ENCODE measurements around the gene KCNQ1.

KCNQ1 gene

DNA sequence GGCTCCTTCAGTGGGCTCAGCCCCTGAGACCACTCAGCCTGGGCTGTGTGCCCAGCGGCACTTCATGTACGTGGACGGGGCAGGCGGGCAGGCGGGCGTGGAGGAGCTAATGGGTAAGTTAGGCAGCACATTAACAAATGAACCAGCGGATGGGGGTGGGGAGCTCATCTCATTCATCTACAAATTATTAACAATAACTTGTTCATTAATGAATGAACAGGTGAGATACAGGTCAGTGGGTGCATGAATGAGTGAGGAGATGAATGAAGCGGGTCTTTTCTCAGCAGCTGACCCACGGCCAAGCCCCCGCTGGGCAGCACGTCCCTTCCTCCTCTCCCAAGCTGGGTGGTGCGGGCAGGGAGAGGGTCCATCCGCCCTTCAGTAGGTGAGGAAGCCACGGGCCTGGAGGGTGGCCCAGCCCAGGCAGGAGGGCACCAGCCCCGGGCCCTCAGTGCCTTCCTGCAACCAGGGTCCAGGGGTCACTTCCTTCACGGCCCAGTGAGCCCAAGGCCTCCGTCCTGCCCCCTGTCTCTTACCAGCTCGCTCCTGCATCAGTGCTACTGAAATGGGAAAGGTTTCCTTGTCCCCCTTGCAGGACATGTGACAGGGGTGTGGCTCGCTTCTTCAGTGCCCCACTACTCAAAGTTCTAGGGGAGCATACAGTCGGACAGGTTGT lies 315.5 kb downstream of the KCNQ1 start:
- no peak for DNase-seq

DNA sequence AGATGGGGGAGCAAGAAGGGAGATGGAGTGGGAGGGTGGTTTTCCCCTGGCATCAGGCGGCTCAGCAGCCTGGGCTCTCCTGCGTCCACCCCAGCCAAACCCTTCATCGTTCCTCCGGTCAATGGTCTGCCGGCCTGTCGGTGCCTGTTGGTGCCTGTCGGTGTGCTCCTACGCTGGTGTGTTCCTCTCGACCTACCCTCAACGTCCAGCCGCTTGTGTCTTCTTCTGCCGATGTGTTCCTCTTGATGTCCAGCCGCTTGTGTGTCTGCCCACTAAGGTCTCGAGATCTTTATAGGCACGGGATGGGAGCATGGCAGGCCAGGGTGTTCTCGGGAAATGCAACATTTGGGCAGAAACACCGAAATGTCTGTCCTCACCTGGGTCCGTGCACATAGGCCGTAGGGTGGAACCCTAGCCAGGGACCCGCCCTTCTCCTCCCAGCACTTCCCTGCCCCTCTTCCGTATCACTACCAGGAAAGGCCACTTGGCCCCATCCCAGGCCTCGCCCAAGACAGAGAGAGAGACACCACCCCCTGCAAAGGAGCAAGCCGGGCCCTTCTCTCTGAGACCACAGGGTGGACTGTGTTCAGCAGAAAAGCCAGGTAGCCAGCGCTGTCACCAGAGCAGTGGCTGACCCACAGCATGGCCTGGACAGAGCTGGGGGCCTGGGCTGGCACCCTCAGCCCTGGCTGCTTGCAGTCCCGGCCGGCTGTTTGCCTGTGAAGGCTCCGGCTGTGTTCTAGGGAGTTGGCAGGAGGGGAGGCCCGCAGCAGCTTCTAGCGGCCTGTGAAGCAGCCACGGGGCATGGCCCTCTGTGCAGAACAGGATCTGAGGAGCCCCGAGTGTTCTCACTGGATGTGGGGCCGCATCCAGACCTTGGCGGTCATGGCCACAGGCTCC lies 316.6 kb downstream of the KCNQ1 start:
- DNase-seq: no peak

DNA sequence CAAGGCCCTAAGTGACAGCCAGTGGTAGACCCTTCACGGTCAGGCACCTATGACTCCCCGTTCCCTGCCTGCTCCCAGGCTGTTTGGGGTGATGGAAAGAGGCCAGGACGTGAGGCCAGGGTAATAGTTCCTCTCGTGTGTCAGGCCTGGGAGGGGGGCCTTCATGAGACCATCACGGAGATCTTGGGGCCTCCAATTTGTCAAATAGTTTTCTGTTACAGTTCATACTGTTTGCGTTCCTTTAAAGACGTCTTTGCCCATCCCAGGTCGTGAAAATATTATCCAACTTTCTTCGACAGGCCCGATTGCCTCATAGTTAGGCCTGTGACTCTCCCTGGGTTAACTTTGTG lies 317.2 kb downstream of the KCNQ1 start:
- no peak for DNase-seq

DNA sequence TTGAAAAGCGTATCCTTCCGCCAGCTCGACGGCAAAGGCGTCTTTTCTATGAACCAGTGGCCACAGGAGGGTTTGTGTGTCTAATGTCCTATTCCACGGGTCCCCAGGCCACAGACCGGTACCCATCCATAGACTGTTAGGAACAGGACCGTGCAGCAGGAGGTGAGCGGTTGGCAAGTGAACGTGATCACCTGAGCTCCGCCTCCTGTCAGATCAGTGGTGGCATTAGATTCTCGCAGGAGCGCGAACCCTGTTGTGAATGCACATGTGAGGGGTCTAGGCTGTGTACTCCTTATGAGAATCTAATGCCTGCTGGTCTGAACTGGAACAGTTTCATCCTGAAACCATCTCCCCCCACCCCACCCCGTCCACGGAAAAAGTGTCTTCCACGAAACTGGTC lies 317.6 kb downstream of the KCNQ1 start:
- no peak for DNase-seq

DNA sequence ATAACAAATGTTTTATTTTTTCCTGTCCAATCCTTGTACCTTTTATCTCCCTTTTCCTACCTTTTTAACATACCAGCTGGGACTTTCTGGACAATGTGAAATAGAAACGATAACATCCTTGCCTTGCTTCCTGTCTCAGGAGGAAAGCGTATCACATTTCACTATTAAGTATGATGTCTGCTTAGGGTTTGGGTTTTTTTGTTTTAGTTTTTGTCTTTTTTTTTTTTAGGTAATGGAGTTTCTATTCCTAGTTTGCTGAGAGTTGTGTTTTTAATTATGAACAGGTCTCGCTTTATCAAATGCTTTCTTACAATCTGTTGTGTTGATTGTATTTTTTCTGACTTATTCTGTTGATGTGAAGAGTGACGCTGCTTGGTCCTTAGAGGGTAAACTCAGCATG lies 319.2 kb downstream of the KCNQ1 start:
- DNase-seq: no peak

DNA sequence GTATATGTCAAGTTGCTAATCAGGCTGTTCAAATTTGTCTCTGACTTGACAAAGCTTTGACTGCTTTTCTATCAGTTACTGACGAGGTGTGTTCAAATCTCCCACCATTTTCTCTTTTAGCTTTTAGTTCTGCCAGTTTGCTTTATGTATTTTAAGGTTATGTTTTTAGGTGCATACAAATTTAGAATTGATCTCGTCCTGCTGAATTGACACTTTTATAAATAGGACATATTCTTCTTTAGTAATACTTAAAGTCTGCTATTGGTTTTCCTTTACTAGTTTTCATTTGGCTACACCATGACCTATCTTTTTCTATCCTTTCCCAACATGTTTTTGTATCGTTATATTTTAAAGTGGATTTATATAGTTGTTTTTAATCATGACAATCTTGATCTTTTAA lies 320.7 kb downstream of the KCNQ1 start:
- DNase-seq: no peak

DNA sequence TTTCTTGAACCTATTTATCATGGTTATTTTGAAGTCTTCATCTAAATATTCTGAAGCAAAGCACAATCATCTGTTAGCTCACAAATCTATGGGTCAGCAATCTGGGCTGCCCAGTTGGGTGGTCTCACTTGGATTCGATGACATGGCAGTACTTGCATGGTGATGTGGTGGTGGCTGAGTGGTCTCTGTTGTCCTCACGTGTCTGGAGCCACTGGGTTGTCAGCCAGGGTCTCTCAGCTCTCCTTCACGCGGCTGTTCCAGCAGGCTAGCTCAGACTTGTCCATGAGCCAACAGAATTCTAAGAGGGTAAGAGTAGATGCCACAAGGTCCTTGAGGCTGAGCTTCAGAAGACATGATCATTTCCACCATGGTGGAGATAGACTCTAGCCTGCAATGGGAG lies 321.4 kb downstream of the KCNQ1 start:
- DNase-seq: no peak

DNA sequence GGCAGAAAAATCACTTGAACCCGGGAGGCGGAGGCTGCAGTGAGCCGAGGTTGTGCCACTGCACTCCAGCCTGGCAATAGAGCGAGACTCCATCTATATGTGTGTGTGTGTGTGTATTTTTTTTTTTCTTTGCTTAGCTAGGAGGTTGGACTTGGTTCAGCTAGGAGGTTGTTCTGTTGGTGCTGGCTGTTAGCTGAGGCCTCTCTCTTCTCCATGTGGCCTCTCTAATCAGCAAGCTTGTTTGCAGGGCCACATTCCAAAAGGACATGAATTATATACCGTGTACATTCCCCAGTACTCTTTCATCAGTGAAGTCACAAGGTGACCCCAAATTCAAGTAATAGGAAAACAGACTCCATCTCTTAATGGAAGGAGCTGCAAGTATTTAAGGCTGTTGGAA lies 322.3 kb downstream of the KCNQ1 start:
- no peak for DNase-seq

DNA sequence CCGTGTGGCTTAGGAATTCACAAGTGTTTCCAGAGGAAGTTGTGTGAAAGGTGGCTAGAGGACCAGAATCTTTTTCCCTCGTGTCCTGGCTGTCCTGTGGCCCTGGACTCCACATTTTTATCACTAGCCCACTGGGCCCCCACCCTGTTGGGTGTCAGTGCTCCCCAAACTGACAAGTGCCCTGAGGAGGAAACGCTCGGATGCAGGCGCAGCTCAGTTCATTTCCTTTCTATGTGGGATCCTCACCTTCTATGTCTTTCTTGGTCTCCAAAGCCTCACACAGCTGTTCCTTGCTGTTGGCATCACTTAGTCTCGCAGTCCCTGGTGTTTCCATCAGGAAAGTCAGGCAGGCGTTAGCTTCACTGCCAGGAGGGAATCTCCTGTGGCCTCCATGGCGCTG lies 323.0 kb downstream of the KCNQ1 start:
- no peak for DNase-seq

DNA sequence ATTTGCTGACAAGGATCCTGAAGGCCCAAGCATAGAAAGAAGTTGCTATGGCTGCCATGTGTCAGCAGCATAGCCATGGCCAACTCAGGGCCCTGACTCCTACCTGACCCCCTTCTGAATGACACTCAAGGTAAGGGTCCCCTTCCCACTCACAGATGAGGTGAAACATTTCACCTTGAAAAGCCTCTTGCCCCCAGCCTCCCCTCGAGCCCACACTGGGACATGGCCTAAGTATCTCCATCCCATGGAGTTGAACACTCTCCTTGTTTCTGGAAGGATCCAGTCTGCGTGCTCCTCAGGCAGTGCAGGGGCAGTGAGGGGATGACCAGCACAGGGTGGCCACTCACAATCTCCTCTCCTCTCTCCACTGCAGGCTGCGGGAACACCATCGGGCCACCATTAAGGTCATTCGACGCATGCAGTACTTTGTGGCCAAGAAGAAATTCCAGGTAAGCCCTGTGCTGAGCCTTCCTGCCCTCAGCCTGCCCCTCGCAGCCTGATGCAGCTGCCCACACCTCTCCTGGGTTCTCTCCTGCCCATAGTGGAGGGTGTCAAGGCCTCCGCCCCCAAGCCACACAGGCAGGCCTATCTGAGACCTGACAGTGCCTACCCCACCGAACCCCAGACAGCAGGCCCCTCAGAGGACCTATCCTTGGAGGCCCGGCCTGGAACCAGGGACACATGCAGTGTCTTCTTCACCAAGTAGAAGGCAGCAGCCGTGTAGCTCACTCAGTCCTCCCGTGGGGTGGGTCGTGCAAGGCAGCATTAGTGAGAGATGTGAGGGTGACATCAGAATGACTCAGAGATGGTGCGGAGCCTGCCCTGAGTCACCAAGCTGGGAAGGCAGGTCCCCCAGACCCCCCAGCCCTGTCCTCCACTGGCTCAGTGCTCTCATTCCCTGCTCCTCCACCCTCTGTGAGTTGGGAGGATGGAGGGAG lies 323.9 kb downstream of the KCNQ1 start:
- DNase-seq: no peak

DNA sequence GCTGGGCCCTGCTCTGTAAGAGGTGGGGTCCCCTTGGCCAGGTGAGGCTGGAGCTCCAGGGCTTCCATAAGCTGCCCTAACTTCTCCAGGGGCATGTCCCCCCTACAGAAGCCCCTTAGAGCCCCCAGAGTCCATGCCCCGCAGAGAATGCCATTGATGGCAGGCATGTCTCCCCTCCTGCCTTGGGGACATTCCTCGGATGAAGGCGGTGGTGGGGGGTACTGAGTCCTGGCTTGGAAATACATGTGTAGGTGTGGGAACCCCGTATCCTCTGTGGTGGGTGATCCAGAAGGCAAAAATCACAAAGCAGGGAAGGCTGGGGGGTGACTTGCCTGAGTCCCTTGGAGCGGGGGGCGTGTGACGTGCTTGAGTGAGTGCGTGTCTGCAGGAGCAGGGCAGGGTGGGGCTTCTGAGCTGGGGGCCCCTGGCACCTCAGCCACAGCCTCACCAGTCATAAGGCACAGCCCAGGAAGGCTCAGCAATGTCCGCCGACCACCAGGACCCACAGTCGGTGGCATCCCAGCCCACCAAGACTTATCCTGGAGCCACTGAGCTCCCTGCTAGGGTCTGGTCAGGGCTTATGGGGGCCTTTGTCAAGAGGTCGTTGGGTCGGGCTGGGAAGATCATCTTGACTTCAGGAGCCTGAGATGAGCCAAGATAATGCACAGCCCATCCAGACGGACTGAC lies 324.7 kb downstream of the KCNQ1 start:
- no peak for DNase-seq

DNA sequence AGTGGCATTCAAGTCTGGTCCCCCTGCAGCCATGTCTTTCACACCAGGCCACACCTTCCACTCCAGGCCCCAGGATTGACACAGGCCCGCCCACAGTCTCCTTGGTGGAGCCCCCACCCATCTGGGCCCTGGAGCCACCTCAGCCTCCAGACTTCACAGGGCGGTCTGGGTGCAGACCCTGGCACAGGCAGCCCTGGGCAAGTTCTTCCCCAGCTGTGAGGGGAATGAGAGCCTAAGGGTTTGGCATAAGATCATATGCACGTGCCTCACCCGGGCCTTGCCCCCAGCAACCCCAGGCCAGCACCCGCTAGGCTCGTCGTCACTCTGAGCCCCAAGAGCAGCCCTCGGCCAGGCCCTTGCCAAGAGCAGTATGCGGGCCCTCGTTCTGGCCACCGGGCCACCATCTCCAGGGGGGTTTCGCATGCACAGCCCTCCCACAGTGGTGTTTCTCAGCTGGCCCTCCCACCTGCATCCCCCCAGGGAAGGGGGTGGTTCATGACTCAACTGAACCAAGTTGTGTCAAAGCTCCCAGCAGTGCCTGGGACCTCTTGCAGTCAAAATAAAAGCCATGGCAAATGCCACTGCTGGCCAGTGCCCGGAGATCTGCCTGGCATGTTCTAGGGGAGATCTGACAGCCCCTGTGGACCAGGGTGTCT lies 325.4 kb downstream of the KCNQ1 start:
- DNase-seq: no peak

DNA sequence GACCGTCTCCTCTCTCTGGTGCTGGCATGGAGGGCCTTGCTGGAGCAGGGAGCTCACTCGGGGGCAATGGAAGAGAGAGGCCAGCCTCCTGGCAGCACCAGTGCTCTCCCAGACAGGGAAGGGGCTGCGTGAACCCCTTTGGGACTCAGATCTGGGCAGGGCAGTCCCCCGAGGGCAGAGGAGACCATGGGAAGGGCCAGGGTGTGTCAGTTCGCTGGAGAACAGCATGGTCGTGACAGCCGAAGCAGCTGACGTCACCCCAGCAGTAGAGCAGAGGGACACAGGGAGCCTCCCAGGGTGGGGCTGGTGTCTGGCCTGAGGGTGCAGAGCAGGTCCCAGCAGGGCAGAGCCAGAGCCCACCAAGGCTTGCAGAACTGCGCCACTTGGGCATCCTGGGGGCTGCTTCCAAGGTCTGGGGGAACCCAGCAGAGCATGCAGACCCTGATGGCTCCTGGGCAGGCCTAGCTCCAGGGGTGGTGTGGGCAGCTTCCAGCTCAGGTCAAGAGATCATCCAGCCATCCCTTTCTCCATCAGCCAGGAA lies 326.0 kb downstream of the KCNQ1 start:
- DNase-seq: no peak

DNA sequence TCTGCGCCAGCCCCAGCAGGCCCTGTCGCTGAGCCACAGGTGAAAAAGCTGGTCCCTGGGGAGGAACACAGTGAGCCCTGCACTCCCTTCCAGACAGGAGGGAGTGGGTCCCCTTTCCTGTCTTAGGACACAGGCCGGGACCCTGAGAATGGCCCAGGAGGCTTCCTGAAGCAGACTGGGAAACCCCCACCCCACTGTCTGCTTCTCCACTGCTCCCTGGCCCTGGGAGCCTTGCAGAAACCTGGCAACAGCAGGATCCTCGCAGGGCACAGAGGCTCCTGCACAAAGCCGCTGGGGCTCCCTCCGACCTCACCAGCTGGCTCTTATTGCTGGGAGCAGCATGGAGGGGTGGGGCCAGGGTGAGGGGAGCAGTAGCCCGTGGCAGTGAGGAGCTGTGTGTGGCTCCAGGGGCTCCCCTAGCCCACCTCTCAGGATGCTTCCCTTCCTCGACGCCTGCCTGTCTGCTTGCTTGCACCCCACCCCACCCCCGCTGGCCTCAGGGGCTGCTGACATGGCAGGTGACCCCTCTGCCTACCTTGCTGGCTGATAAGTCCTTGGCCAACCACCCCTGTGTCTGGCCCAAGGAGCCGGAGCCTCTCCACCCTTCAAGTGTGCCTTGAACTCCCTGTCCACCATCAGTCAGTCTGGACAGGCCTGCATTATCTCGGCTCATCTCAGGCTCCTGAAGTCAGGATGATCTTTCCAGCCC lies 327.1 kb downstream of the KCNQ1 start:
- no peak for DNase-seq

DNA sequence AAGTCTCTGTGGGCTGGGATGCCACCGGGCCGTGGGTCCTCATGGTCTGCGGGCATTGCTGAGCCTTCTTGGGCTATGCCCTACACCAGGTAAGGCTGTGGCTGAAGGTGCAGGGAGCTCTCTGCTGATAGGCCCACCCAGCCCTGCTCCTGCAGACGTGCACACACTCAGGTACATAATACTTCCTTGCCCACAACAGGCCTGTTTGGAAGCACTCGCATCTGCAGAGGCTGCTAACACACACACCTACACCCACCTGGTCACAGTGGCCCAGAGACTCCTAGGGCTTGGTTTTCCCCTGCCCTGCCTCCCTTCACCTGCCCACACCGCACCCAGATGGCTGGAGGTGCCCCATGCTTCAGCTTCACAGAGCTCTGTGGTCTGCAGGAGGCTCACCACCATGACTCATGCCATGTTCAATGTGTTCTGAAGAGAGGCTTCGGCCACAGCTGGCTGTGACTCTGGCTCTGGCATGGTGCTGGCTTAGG lies 327.8 kb downstream of the KCNQ1 start:
- DNase-seq: no peak

DNA sequence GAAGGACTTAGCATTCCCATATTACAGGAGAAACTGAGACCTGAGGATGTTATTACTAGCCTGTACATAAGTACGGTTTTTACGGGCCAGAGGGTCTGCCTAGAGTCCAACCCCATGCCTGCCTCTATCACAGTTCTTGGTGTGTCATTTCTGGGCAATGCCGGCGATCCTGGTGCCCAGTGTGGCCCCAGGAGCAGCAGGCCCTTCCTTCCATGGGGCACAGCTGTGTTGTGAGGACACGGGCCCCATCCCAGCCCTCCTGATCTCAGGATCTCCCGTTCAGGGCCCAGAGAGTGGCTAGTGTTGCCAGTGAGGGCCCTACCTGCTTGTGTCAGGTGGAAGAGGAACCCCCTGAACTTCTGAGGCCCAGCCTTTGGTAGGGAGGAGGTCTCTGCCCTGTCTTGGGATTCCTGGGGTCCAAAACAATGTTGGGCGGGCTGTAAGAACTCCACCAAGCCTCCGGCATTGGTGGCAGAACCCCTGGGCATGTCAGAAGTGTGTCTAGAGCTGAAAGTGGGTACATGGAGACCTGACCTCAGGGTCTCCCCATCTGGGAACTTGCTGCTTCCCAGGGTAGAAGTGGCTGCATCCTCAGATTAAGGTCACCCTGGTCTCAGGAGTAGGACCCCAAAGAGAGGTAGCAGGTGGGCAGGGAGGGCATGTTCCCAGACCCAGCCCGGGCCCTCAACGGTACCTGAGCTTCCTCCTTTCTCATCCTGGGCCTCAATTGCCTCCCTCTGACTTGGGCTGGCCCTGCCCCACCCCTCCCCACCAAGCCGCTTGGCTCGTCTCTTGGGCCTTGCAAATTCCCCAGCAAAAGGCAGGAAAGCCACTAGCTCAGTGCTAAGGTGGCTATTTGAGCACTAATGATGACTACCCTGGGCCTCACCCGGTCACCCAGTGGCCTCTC lies 329.6 kb downstream of the KCNQ1 start:
- DNase-seq: no peak

DNA sequence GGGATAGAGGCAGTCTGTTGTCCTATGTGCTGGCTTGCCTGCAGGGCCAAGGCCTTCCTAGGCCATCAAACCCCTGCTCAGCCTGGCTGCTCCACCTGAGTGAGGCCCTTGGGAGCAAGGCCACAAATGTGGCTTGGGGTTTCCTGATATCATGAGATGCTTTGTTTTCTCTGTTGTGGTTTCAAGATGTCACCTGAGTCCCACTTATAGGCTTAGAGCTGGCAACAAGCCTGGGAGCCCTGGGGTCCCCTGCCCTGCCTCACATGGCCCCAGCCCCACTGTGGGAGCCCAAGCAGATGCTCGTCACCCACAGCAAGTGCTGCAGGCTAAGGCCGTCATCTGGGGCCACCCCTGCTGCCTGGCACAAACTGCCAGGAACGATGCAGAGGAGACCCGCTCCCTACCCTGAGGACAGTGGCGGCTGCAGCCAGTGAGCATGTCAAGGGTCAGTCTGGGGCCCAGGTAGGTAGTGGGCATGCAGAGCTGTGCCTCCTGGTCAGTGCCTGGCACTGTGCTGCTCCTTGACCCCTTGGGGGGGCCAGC lies 330.3 kb downstream of the KCNQ1 start:
- no peak for DNase-seq

DNA sequence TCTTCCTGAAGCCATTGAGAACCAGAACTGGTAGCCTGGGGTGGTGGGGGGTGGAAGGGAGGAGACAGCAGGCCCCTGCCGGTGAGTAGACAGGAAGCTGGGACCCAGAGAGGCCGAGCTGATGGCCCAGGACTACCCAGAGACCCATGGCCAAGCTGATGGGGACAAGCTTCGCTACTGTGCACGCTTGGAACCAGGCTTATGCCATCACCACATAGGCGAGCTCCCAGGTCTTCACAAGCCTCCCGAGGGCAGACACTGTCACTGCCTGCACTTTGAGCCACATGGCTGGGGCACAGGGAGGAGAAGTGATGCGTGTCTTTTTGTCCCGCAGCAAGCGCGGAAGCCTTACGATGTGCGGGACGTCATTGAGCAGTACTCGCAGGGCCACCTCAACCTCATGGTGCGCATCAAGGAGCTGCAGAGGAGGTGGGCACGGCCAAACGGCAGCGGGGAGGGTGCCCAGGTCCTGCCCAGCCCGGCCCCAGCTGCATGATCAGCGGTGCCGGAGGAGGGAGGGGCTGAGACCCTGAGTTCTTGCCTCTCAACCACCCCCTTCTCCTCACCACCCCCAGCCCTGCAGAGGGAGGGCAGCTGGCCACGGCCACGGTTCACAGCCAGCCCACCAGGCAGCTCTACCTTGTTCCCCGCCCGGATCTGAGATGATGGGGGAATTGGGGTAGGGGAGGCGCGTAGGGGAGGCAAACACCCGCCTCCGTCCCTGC lies 331.0 kb downstream of the KCNQ1 start:
- DNase-seq: no peak
